Bronchial epithelial cell (primary cell): ENCODE measurements around the gene IPO13. TPM values are rescaled to one million over a fixed set of nuclear protein-coding genes. Genes with fewer than 3 reads are reported as not detected.
A peak's percentile ranks its signal among the peaks of the same experiment; 100 is the strongest.

Experiments
- DNase-seq: peaks from one replicate; pipeline ENCODE4 v3.0.0-alpha.2; 2010; ENCODE audit warnings: low read depth
- FAIRE-seq: peaks from 2 replicates; lab custom pipeline; 2011; peaks lifted over from hg19 to GRCh38; lab: Jason Lieb, UNC
- H3K27me3 ChIP-seq: 2 replicates; pipeline ENCODE4 v1.5.1; 2011; ENCODE audit warnings: low read length; ENCODE audit not compliant: control insufficient read depth, insufficient read depth
- H3K36me3 ChIP-seq: 2 replicates; pipeline ENCODE4 v1.5.1; 2011; ENCODE audit warnings: low read length; ENCODE audit not compliant: control insufficient read depth, insufficient read depth
- H3K4me3 ChIP-seq: 2 replicates; pipeline ENCODE4 v1.5.1; 2011; ENCODE audit warnings: mild to moderate bottlenecking, low read depth, low read length, control low read depth
- CTCF ChIP-seq: IDR thresholded peaks from 2 replicates; pipeline ENCODE4 v1.5.1; 2011; ENCODE audit warnings: mild to moderate bottlenecking, moderate library complexity, low read length, control low read depth, inconsistent platforms; ENCODE audit not compliant: insufficient read depth, severe bottlenecking
- total RNA-seq: library from RNA; depleted of rRNA; stranded (reverse); fragments of >200 nt; gene quantifications from 2 replicates; pipeline ENCODE4 v1.2.1, GENCODE V29; 2014

The IPO13 gene
- total RNA-seq, 1 donor from 2014 or later, result 13.2 TPM

GRCh38 chr1:43902058-43902831, 44.5 kb upstream of the IPO13 start:
- no peaks in the 10 kb centered on the region for H3K27me3 ChIP-seq
- no peak for TF ChIP-seq CTCF
- H3K36me3 ChIP-seq, result peaks cover 6% of the 10 kb centered on the region
- no peak overlapping the region for H3K4me3 ChIP-seq
- DNase-seq (no peak), FAIRE-seq (peak; percentile 28)

GRCh38 chr1:43904660-43905551, 41.8 kb upstream of the IPO13 start:
- Histone ChIP-seq H3K27me3 (no peaks in the 10 kb centered on the region), H3K36me3 (no peaks in the 10 kb centered on the region), H3K4me3 (no peak overlapping the region)
- DNase-seq (no peak), FAIRE-seq (no peak)
- TF ChIP-seq CTCF, result no peak

GRCh38 chr1:43908226-43908625, 38.5 kb upstream of the IPO13 start:
- H3K4me3 ChIP-seq, result no peak overlapping the region
- FAIRE-seq, result no peak
- H3K36me3 ChIP-seq, result no peaks in the 10 kb centered on the region
- no peaks in the 10 kb centered on the region for H3K27me3 ChIP-seq
- no peak for TF ChIP-seq CTCF
- DNase-seq, result no peak

- DNase-seq (peak; percentile 52), FAIRE-seq (no peak)
- Histone ChIP-seq H3K36me3 (no peaks in the 10 kb centered on the region), H3K4me3 (no peak overlapping the region), H3K27me3 (no peaks in the 10 kb centered on the region)
- peak; percentile 35 for TF ChIP-seq CTCF
Measured at GRCh38 chr1:43908858-43909257, 37.9 kb upstream of the IPO13 start.

GRCh38 chr1:43910343-43910742, 36.4 kb upstream of the IPO13 start:
- FAIRE-seq (no peak), DNase-seq (no peak)
- H3K4me3 ChIP-seq, result no peak overlapping the region

More at GRCh38 chr1:43910343-43910742, 36.4 kb upstream of the IPO13 start:
- TF ChIP-seq CTCF, result no peak
- Histone ChIP-seq H3K27me3 (no peaks in the 10 kb centered on the region), H3K36me3 (no peaks in the 10 kb centered on the region)
